Activated CD4-positive, alpha-beta T cell treated with anti-CD3 and anti-CD28 coated beads, Interleukin-2, amount 50 U/mL, for 24 hours (primary cell): ENCODE results near the gene CBY2.
"Not testable (repeated sequence)": the region's sequence is repeated elsewhere in the genome, so short reads cannot be mapped to it uniquely, and the experiment has no call there.

Experiments
- DNase-seq, 2 donors: peaks; one replicate each; pipeline ENCODE4 v3.0.0-alpha.2; 2020; ENCODE audit warnings: low read depth in 1 of 2, low spot score in 1 of 2

CBY2 gene

GRCh38 chr13:45702088-45702487, at the start of gene CBY2:
CBY2 (plus strand) TSS chr13:45702320; CDS start chr13:45702391, 71 bp downstream.
- DNase-seq: no peak

GRCh38 chr13:45654633-45655349, 47.3 kb upstream of the CBY2 start:
- DNase-seq: no peak

- no peak for DNase-seq
Observed at GRCh38 chr13:45658586-45659235, 43.4 kb upstream of the CBY2 start.

- DNase-seq: no peak
Observed at GRCh38 chr13:45659536-45659935, 42.6 kb upstream of the CBY2 start.

- not testable (repeated sequence) for DNase-seq
Observed at GRCh38 chr13:45660458-45660857, 41.7 kb upstream of the CBY2 start.

GRCh38 chr13:45662162-45662561, 40.0 kb upstream of the CBY2 start:
- no peak for DNase-seq

- not testable (repeated sequence) for DNase-seq
Observed at GRCh38 chr13:45662903-45663302, 39.2 kb upstream of the CBY2 start.

GRCh38 chr13:45669626-45670025, 32.5 kb upstream of the CBY2 start:
- not testable (repeated sequence) for DNase-seq

GRCh38 chr13:45670189-45670885, 31.8 kb upstream of the CBY2 start:
- DNase-seq: no peak

GRCh38 chr13:45674908-45675307, 27.2 kb upstream of the CBY2 start:
- DNase-seq: no peak

- no peak for DNase-seq
Observed at GRCh38 chr13:45678282-45678681, 23.8 kb upstream of the CBY2 start.

- DNase-seq: no peak
Observed at GRCh38 chr13:45681113-45681512, 21.0 kb upstream of the CBY2 start.

GRCh38 chr13:45682494-45683008, 19.6 kb upstream of the CBY2 start:
- DNase-seq: no peak

GRCh38 chr13:45683701-45684100, 18.4 kb upstream of the CBY2 start:
- DNase-seq: no peak

- DNase-seq: no peak
Observed at GRCh38 chr13:45688577-45688976, 13.5 kb upstream of the CBY2 start.

GRCh38 chr13:45690636-45691035, 11.5 kb upstream of the CBY2 start:
- no peak for DNase-seq

GRCh38 chr13:45691251-45691650, 10.9 kb upstream of the CBY2 start:
- DNase-seq: no peak

GRCh38 chr13:45691667-45692066, 10.5 kb upstream of the CBY2 start:
- DNase-seq: no peak

- no peak for DNase-seq
Observed at GRCh38 chr13:45695198-45695730, 6.9 kb upstream of the CBY2 start.

GRCh38 chr13:45696610-45697226, 5.4 kb upstream of the CBY2 start:
- no peak for DNase-seq
